Muscle of arm (tissue), 14 donors: ENCODE data around the gene EDN3. TPM values are rescaled to one million over a fixed set of nuclear protein-coding genes. Genes with fewer than 3 reads are reported as not detected.

ENCODE experiments used
- DNase-seq: peaks from one replicate; pipeline ENCODE4 v3.0.0-alpha.2; 2013
- long read RNA-seq, 11 donors: transcript quantifications; one replicate each; lab custom pipeline, GENCODE V29; 2026
- polyA plus RNA-seq, 12 donors: library from polyadenylated mRNA; unstranded; fragments of 120-200 nt; gene quantifications; one replicate each; pipeline ENCODE4 v1.2.1, GENCODE V29; 2013; ENCODE audit not compliant: insufficient read length in 12 of 12

The EDN3 gene, protein sequence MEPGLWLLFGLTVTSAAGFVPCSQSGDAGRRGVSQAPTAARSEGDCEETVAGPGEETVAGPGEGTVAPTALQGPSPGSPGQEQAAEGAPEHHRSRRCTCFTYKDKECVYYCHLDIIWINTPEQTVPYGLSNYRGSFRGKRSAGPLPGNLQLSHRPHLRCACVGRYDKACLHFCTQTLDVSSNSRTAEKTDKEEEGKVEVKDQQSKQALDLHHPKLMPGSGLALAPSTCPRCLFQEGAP
- 10 to 100 TPM in 11 of 12 donors, not detected in 1; 22.0 to 37.9 (median 31.3) TPM for polyA plus RNA-seq
- long read RNA-seq, donor 1, partial matches to known transcripts, result 0 of 4 reads
- long read RNA-seq, donor 1, other reads (novel, unspliced or antisense), result 0 of 4 reads
- long read RNA-seq, donor 2, transcript EDN3-202 (5 exons, 2,636 nt), result minor isoform, 5 of 13 reads
- long read RNA-seq, donor 2, transcript EDN3-203 (4 exons, 1,153 nt), result major isoform, 6 of 13 reads
- long read RNA-seq, donor 2, partial matches to known transcripts, result 0 of 13 reads
- long read RNA-seq, donor 2, other reads (novel, unspliced or antisense), result 0 of 13 reads
- long read RNA-seq, donor 3, partial matches to known transcripts, result 0 of 8 reads
- long read RNA-seq, donor 3, other reads (novel, unspliced or antisense), result 0 of 8 reads
- long read RNA-seq, donor 4, partial matches to known transcripts, result 14 of 19 reads
- long read RNA-seq, donor 4, other reads (novel, unspliced or antisense), result 0 of 19 reads
- long read RNA-seq, donor 5, transcript EDN3-202 (5 exons, 2,636 nt), result major isoform, 11 of 18 reads
- long read RNA-seq, donor 5, transcript EDN3-203 (4 exons, 1,153 nt), result minor isoform, 5 of 18 reads
- long read RNA-seq, donor 5, partial matches to known transcripts, result 0 of 18 reads
- long read RNA-seq, donor 5, other reads (novel, unspliced or antisense), result 0 of 18 reads
- long read RNA-seq, donor 6, partial matches to known transcripts, result 0 of 3 reads
- long read RNA-seq, donor 6, other reads (novel, unspliced or antisense), result 0 of 3 reads
- long read RNA-seq, donor 7, partial matches to known transcripts, result 0 of 5 reads
- long read RNA-seq, donor 7, other reads (novel, unspliced or antisense), result 0 of 5 reads
- long read RNA-seq, donor 8, transcript EDN3-203 (4 exons, 1,153 nt), result major isoform, 5 of 15 reads
- long read RNA-seq, donor 8, partial matches to known transcripts, result 5 of 15 reads
- long read RNA-seq, donor 8, other reads (novel, unspliced or antisense), result 0 of 15 reads
- long read RNA-seq, donor 9, partial matches to known transcripts, result 0 of 6 reads
- long read RNA-seq, donor 9, other reads (novel, unspliced or antisense), result 0 of 6 reads
- long read RNA-seq, donor 10, transcript EDN3-202 (5 exons, 2,636 nt), result major isoform, 8 of 31 reads
- long read RNA-seq, donor 10, transcript EDN3-203 (4 exons, 1,153 nt), result minor isoform, 6 of 31 reads
- long read RNA-seq, donor 10, partial matches to known transcripts, result 15 of 31 reads
- long read RNA-seq, donor 10, other reads (novel, unspliced or antisense), result 0 of 31 reads
- long read RNA-seq, donor 11, partial matches to known transcripts, result 0 of 5 reads
- long read RNA-seq, donor 11, other reads (novel, unspliced or antisense), result 0 of 5 reads

DNA sequence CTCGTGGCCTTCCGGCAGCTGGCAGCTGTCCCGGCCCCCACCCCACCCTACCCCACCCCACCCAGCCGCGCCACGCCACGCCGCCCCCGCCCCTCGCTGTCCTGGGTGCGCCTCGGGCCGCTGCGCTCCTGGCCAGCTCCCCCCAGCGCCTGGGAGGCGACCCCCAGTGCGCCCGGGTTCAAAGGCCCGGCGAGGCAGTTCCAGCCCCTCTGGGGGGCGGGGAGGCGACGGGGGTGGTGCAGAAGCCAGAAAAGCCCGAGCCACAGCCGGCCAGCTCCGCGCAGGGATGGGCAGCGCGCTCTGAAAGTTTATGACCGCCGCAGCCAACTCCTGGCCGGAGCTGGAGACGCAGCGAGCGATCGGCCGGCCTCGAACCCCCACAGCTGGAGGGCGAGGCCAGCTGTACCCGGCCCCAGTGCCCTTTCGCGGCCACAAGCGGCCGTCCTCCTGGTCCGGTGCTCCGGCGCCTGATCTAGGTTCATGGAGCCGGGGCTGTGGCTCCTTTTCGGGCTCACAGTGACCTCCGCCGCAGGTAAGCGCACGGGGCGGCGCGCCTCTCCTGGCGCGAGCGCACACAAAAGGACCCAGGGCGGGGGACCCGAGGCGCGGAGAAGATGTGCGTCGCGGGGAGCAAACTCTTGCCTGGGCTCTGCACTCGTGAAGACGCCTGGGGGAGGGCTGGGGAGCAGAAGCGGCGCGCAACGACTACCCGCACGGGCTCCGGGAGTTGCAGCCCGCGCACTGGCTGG, at the start of gene EDN3:
EDN3 (plus strand) TSS at position 279 of the 749 bp plus-strand sequence; CDS start at position 481, 202 bp downstream.
- no peak for DNase-seq

DNA sequence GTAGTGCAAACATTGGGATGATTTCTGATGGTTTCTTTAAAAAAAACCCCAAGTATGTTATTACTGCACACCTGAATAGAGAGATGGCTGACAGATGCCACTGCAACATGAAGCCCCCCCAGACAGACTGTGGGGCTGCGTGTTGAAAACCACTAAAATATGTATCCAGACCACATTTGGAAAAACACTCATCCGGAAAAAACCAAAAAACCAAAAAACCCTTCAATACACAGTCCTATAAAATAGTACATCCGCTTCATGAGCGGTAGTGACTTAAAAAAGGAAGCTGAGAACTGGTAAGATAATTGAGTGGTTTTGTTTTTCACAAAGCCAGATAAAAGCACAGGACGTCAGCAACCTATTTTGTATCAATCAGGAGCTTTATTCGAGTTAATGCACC, 47.1 kb upstream of the EDN3 start:
- no peak for DNase-seq

DNA sequence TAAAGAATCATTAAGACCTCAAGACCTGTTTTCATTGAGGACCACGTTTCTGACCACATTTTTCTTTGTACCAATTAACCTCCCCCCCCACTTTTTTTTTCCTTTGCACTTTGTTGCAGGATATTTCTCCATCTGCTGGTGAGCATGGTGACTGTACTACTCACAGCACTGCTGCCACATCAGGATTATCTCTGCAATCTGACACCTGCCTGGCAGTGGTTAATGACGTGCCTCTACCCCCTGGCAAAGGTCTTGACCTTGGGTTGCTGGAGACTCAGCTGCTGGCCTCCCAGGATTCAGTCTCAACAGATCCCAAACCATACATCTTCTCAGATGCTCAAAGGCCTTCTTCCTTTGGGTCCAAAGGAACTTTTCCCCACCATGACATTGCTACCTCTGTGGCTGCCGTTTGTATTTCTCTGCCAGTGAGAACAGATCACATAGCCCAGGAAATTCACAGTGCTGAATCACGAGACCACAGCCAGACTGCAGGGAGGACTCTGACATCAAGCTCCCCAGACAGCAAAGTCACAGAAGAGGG, 46.6 kb upstream of the EDN3 start:
- DNase-seq, result no peak

DNA sequence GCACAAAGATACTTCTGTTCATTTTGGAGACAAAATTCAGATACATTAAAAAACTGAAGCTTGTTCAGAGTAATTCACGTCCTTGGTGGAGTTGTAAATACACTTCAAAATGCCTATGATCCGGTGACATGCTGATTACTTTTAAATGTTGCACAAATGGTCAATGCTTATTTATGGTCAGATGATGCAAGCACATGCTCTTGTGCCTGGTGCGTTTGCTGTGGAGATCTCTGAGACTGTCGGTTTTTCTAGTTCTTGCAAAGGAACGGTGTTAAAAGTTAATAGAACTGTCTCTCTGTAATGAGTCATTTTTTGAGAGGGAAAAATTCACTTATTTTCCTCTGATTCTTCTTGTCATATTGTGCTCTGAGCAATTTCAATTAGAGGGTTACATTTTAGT, 45.2 kb upstream of the EDN3 start:
- DNase-seq, result no peak

DNA sequence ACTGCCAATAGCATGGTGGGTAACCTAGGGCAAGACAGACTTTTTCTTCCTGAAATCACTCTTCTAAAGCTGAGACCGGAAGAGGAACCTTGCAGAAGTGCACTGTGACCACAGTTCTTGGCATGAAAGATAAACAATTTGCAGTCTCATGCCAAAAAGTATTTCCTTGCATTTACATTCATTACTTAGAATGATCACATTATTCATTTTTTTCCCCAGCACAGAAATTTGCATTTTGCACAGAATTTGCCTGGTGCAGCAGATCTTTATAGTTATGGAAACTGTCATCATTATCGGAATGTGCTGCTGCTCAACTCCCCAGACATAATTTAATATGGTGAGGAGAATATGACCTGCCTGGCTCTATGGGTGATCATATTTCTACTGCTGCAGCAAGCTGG, 42.2 kb upstream of the EDN3 start:
- peak; percentile 8 for DNase-seq

DNA sequence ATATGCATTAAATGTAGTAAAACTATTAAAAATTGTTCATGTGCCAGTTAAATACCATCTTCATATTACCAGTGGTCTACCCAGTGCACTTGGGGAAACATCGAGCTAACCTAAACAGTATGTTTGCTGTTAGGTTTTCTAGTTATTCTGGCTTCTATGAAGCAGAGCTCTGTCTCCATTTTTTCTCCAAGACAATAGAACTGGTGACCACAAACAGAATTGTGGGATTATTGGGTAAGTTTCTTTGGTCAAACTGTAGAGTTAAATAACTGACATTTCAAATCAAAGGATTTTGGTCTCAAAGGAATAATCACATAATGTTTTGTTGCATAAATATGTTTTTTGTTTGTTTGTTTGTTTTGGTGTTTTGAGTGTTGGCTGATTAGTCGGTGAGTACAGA, 40.5 kb upstream of the EDN3 start:
- no peak for DNase-seq

DNA sequence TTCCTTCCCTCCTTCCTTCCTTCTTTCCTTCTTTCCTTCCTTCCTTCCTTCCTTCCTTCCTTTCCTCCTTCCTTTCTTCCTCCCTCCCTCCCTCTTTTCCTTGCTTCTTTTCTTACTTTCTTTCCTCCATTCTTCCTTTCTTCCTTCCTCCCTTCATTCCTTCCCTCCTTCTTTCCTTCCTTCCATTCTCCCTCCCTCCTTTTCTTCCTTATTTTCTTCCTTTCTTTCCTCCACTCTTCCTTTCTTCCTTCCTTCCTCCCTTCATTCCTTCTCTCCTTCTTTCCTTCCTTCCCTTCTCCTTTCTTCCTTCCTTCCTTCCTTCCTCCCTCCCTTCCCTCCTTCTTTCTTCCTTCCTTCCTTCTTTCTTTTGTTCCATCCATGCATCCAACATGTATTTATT, 35.1 kb upstream of the EDN3 start:
- no peak for DNase-seq

DNA sequence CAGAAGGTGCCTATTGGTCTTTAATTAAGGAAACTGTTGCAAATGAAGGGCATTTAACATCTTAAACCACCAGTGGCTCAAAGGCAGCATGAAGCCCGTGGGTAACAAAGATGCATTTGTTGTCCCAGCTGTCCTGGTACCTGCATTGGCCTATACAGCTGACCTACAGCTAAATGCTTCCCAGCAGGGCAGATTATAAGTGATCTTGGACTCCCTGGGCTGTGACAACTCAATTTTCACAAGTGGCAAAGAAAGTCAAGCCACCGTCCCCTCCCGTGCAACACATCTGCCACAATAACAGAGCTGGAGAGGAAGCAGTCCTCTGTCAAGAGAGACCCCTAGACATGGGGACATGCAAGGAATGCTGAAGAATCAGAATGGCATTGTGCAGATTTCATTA, 31.5 kb upstream of the EDN3 start:
- DNase-seq, result no peak

DNA sequence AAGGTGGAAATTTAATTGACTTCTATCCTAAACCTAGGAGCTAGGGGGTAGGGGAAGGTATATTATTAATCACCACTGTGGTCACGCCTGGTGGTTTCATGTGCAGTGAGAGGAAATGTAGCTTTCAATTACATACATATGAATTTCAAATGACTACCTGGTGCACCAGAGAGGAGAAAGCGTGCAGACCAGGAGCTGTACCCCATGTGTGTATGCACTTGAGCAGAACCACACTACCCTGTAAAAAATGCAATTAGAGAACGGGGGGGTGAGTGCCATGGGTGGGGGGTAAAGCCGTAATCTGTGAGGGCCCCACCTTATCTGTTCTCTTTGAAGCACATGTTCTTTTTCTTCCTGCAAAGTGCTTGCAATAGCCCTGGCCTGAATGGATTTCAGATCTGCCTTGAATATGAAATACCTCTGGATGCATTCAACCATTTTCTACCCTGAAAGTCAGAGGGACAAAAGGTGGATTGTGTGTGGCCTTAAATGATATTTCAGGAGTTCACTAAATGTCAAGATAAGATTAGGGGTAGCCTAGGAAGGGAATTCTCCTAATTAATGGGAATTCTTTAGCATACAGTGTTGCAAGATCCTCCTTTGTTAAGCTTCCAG, 30.9 kb upstream of the EDN3 start:
- no peak for DNase-seq

DNA sequence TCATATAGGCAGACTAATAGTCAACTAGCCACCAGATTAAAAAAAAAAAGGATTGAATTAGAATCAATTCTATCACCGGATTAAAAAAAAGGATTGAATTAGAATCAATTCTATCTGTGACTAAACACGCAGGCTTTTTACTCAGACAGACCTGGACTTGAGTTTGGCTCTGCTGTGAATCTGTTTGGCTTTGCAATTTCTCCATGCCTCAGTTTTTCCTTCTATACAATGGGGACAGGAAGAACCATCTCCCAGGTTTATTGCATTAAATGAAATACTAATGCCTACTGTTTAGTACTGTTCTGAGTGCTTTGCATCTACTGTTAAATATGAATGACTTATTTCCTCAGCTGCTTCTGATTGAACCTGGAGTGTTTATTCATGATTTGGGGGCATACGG, 30.0 kb upstream of the EDN3 start:
- no peak for DNase-seq

DNA sequence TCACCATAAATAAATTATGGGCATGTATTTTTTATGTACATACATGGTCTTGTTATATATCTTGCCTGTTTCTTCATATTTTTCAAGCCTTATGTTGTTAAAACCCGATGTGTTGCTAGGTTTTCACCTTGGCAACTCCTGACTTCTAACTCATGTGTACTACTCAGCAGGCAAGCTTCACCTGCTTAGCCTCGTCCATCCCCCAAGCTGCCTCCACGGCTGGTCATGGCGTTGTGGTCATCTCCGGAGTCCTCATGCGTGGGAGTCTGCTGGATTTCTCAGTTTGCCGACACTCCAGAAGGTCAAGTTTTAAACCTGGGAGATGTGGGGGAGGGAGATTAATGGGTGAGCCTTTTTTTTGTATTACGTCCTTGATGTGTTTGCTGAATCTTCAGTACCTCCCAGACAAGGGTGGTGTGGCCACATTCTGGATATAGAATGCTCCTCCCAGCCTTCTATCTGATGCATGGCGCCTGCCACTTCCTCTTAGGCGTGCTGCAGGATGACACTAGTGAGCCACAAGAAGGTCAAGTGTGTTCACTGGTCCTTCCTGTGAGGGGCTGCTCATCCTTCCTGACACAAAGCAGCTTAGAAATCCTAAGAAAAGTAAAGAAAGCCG, 26.6 kb upstream of the EDN3 start:
- DNase-seq, result no peak

DNA sequence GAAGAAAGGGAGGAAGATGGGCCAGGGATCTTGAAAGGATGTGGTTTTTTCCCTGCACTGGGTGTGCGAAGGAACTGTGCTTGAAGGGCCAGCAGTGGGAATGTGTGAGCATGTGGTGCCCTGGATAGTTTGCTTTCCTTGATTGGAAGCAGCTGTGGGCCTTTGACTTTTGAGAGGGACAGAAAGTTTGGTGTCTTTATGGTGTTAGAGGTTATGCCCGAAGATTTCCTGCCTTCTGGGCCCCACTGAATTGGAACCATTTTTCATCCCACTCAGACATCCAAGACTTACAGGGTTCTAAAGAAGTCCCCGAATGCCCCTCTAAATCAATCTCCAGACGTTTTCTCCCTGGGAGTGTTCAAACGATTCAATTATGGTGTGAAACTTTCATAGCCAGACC, 23.5 kb upstream of the EDN3 start:
- DNase-seq, result no peak

DNA sequence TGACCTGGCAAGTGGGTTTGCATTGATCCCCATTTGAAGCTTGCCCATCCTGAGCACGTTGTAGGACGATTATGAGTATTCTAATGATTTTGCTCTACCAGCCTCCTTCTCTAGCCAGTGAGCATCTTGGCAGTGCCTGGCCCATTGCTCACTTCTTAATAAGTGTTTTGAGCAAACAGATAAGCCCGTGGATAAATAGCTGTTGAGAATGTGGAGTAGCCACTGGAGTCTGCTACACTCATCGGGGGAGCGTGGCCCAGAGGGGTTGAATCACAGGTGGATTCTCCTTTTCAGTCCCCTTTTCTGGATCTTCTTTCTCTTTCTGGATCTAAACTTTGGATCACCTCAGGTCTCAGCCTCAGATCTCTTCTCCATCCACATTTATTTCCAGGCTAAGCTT, 15.9 kb upstream of the EDN3 start:
- DNase-seq, result no peak

DNA sequence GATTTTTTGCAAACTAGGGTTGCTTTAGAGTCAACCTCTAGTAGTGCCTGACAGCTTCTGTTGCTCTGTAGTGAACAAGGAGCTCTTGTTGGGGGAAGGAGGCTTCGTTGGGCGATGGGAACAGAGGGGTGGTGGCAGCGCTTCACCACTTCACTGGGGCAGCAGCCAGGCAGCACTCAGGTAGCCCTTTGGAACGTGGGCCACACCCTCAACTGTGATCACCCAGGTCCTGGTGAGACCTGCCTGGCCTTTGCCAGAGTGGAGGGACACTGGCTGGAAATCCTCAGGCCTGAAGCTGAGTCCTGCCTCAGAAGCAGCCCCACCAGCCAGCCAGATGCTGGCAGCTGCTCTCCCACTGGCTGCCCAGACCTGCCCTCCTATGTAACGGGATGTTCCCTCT, 10.4 kb upstream of the EDN3 start:
- DNase-seq, result no peak

DNA sequence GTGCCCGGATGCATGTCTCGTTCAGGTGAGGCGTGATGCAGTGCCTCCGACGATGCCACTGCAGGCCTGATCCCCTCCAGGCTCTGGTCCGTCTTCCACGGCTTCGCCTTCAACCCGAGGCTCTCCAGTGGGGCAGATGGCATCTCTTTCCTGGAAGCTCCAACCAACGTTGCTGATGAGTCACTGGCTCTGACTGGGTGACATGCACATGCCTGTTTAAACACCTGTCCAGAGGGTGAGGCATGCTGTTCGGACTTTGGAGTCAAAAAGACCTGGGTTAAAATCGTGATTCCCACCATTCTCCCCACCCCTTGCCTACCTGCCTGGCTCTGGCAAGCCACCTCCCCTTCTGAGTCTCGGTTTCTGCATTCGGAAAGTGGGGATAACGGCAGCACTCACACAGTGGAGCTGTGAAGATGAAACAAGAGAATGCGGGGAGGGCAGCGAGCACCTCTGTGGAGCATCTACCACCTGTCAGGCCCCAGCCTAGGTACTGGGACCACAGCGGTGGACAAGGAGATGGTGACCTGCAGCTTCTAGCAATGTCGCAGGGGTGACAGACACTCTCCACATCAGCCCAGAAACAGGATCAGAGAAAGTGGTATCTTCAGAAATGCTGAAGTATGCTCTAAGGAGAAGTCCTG, 8.5 kb upstream of the EDN3 start:
- DNase-seq, result no peak

DNA sequence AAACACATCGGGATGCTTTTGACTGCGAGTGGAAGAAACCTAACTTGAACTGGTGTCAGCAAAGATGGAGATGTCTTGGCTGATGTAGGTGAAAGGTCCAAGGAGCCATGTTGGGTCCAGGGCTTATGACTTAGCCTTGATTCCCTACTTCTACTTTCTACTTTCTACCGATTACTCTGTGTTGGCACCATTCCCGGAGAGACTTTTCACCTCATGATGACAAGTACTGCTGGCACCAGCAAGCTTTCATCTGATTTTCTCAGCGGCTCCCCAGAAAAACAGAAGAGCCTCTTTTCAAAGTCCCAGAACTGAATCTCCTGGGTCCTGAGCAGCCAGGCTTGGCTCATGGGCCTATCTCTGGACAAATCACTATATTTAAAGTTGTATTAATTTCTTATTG, 4.9 kb upstream of the EDN3 start:
- no peak for DNase-seq

DNA sequence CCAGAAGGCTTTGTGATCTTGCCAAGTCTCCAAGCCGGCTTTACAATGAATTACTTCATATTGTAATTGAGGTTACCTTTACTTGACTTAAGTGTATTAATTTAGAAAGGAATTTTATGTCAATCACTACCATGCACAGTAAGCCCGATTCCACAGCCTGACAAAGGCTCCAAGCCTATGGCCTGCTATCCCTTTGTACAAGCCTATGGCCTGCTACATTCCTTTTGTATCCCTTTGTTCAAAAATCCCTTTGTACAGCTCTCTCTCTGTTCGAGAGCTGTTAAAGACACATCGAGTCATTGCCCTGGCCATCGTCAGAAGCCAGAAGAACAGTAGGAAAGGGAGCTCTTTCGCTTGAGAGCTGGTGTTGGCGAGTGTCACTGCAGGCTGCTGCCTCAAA, 2.7 kb upstream of the EDN3 start:
- DNase-seq, result no peak

DNA sequence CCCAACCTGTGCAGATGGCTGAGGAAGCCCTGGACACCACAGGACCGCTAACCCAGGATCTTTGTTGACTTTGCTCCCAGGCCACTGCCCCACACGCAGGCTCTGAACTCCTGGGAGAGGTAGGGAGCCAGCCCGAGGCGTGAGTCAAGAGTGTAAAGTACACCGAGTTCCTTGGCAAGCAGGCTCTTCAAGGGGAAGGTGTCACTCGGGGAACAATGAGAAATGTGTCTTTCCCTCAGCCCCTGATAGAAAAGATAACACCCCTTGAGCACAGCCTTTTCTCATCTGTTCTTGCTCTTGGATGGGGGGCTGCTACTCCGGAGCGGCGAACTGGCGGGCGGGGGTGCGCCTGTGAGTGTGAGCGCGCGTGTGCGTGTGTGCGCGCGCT, 472 bp upstream of the EDN3 start:
- DNase-seq, result no peak
